NB4 (cell line): ENCODE data around the gene AGPS.

Source experiments
- POLR2A ChIP-seq: IDR thresholded peaks from 2 replicates; pipeline ENCODE4 v1.6.1; 2011; ENCODE audit warnings: mild to moderate bottlenecking; ENCODE audit not compliant: insufficient read length; ENCODE audit errors: extremely low read depth
- TF ChIP-seq, protein P1 (sequence below): IDR thresholded peaks from one replicate; pipeline ENCODE4 v1.5.1; 2012; ENCODE audit warnings: low read depth, low read length
- TF ChIP-seq, protein P2 (sequence below): IDR thresholded peaks from 2 replicates; pipeline ENCODE4 v1.6.1; 2011; ENCODE audit warnings: low read depth, low read length

DNA sequence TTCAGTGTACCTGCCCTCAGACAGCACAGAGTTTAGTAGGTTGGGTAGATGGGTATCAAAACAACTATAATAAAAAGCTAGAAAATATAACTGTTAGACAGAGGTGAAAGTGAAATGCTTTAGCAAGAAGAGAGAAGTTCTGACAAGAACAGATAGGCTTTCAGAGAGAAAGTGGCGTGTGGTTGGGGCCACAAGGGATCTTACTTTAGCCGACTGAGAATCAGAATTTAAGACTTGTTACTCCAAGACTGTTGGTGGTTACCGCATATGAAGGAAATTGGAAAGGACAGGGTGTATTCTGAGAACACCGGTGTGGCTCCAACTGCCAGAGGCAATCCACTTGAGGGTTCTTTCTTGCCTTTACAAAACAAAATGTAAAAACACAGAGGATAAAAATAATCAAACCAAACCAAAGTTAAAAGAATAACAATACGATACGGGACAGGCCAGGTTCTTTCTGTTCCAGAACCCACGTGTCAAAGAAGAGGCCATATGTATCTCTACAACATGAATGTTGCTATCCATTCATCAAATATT is 44.4 kb upstream of the AGPS start:
- TF ChIP-seq, protein P1, sequence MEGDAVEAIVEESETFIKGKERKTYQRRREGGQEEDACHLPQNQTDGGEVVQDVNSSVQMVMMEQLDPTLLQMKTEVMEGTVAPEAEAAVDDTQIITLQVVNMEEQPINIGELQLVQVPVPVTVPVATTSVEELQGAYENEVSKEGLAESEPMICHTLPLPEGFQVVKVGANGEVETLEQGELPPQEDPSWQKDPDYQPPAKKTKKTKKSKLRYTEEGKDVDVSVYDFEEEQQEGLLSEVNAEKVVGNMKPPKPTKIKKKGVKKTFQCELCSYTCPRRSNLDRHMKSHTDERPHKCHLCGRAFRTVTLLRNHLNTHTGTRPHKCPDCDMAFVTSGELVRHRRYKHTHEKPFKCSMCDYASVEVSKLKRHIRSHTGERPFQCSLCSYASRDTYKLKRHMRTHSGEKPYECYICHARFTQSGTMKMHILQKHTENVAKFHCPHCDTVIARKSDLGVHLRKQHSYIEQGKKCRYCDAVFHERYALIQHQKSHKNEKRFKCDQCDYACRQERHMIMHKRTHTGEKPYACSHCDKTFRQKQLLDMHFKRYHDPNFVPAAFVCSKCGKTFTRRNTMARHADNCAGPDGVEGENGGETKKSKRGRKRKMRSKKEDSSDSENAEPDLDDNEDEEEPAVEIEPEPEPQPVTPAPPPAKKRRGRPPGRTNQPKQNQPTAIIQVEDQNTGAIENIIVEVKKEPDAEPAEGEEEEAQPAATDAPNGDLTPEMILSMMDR = no peak
- TF ChIP-seq, protein P2, sequence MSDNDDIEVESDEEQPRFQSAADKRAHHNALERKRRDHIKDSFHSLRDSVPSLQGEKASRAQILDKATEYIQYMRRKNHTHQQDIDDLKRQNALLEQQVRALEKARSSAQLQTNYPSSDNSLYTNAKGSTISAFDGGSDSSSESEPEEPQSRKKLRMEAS = no peak
- TF ChIP-seq POLR2A = no peak
